Central memory CD8-positive, alpha-beta T cell (primary cell): Measurements from ENCODE around the gene AS3MT.
"Not testable (repeated sequence)": the region's sequence is repeated elsewhere in the genome, so short reads cannot be mapped to it uniquely, and the experiment has no call there.

Source experiments
- ATAC-seq: fragments of 150-1000 bp; cut with Tn5 transposase; replicated peaks from 2 replicates; pipeline ENCODE4 v1.10.0; 2022; ENCODE audit warnings: mild to moderate bottlenecking, moderate FRiP score, moderate number of reproducible peaks; ENCODE audit not compliant: poor library complexity, severe bottlenecking; ENCODE audit errors: extremely low read depth
- DNase-seq, 2 donors: peaks; one replicate each; pipeline ENCODE4 v3.0.0; 2021; ENCODE audit warnings: low spot score in 2 of 2
- H3K27ac Mint-ChIP-seq: one replicate; pipeline ENCODE4 v1.8.0; 2022; ENCODE audit warnings: low read depth, mild to moderate bottlenecking, moderate library complexity, mixed read lengths
- H3K27me3 Mint-ChIP-seq: one replicate; pipeline ENCODE4 v1.8.0; 2022; ENCODE audit warnings: mixed read lengths
- H3K36me3 Mint-ChIP-seq: one replicate; pipeline ENCODE4 v1.8.0; 2022; ENCODE audit warnings: mild to moderate bottlenecking, moderate library complexity, mixed read lengths; ENCODE audit not compliant: insufficient read depth
- H3K4me1 Mint-ChIP-seq: one replicate; pipeline ENCODE4 v1.8.0; 2022; ENCODE audit warnings: mixed read lengths
- H3K4me3 Mint-ChIP-seq: one replicate; pipeline ENCODE4 v1.8.0; 2022; ENCODE audit warnings: mild to moderate bottlenecking, moderate library complexity, mixed read lengths
- H3K9me3 Mint-ChIP-seq: one replicate; pipeline ENCODE4 v1.8.0; 2022; ENCODE audit warnings: mixed read lengths

The AS3MT gene, protein sequence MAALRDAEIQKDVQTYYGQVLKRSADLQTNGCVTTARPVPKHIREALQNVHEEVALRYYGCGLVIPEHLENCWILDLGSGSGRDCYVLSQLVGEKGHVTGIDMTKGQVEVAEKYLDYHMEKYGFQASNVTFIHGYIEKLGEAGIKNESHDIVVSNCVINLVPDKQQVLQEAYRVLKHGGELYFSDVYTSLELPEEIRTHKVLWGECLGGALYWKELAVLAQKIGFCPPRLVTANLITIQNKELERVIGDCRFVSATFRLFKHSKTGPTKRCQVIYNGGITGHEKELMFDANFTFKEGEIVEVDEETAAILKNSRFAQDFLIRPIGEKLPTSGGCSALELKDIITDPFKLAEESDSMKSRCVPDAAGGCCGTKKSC

DNA sequence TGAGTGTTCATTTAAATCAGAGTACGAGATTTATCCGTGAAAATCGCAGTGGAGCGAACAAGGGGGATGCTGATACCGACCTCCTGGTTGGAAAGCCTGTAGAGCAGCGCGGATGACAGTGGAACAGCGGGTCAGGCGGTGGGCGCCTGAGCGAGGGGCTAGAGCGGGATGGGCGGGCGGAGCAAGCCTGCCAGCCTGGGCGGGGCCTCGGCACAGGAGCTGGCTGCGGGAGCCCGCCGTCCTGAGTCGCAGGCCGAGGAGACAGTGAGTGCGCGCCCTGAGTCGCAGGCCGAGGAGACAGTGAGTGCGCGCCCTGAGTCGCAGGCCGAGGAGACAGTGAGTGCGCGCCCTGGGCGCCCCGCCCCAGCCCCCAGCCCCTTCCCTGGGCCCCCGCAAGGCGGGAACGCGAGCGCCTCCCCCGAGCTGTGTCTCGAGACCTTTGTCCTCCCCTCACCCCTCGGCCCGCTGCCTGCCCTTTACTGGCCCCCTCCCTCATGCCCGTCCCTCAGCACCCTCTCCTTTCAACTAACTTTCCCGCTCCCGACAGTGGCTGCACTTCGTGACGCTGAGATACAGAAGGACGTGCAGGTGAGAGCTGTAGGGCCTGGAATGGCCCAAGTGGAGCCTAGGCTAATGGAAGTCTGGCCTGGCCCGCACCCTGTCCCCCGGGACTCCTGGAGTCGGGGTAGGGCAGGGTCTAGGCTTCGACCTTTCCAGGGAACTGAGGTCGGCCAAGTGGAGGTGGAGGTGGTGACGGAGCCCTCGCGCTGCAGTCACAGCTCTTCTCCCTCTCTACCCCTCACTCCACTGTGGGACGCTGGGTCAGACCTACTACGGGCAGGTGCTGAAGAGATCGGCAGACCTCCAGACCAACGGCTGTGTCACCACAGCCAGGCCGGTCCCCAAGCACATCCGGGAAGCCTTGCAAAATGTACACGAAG is at the start of gene AS3MT:
Gene AS3MT (plus strand): TSS at position 213 of the 941 bp plus-strand sequence. CDS start 123 bp downstream, at position 336.
- Mint-ChIP-seq H3K27me3 (peaks cover 27% of the 10 kb centered on the region), H3K36me3 (peaks cover 8% of the 10 kb centered on the region), H3K4me1 (peaks cover 8% of the 10 kb centered on the region), H3K4me3 (peak within 1 kb of the TSS; percentile 5), H3K27ac (no peak within 1 kb of the TSS), H3K9me3 (no peaks in the 10 kb centered on the region)
- no peak for DNase-seq
- no peak for ATAC-seq

DNA sequence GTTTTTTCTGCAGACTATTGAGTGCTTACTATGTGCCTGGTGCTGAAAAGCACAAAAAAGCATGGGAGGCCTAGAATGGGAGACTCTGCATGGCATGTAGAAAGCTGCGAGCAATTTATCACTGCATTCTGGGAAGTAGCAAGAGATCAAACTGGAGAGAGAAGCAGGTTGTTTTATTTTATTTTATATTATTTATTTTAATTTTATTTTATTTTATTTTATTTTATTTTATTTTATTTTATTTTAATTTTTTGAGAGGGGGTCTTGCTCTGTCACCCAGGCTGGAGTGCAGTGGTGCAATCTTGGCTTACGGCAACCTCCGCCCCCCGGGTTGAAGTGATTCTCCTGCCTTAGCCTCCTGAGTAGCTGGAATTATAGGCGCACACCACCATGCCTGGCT is 49.3 kb upstream of the AS3MT start:
- H3K36me3 Mint-ChIP-seq, H3K4me1 Mint-ChIP-seq, ATAC-seq, H3K4me3 Mint-ChIP-seq, H3K9me3 Mint-ChIP-seq, H3K27me3 Mint-ChIP-seq, H3K27ac Mint-ChIP-seq, DNase-seq: not testable (repeated sequence)

DNA sequence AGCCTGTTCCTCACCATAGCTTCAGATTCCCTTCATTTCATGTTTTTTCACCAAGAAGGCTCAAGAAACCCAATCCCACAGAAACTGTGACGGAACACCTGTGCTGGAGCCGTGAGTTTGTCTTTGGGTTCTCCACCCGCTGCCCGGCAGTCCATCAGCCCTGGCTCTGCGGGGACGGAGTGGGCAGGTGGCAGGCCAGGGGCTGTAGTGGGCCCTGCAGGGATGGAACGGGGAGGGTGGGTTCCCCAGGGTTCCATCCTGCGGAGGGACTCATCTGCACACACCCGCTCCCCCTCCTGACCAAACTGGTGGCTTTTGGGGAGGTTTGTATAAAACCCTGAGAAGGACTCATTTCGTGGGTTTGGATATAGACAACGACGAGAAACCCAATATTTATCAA is 47.0 kb upstream of the AS3MT start:
- ATAC-seq (no peak), DNase-seq (no peak)
- Mint-ChIP-seq H3K36me3 (no peaks in the 10 kb centered on the region), H3K9me3 (no peaks in the 10 kb centered on the region), H3K4me3 (no peak overlapping the region), H3K4me1 (no peaks in the 10 kb centered on the region), H3K27ac (peak overlapping the region; percentile 29), H3K27me3 (no peaks in the 10 kb centered on the region)

DNA sequence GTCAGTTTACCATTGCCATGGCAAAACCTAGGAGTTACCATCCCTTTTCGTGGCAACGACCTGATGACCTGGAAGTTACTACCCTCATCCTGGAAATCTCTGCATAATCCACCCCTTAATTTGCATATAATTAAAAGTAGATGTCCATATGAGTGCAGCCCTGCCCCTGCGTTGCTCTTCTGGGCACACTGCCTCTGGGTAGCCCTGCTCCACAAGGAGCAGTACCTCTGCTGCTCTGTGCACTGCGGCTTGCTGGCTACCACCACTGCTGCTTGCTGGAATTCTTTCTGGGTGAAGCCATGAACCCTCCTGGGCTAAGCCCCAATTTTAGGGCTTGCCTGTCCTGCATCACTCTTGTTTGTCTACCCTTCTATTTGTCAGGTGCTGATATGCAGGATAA is 44.6 kb upstream of the AS3MT start:
- ATAC-seq = no peak
- Mint-ChIP-seq H3K36me3 (no peaks in the 10 kb centered on the region), H3K27me3 (no peaks in the 10 kb centered on the region), H3K4me1 (no peaks in the 10 kb centered on the region), H3K27ac (no peak overlapping the region), H3K9me3 (no peaks in the 10 kb centered on the region), H3K4me3 (no peak overlapping the region)
- DNase-seq = no peak

DNA sequence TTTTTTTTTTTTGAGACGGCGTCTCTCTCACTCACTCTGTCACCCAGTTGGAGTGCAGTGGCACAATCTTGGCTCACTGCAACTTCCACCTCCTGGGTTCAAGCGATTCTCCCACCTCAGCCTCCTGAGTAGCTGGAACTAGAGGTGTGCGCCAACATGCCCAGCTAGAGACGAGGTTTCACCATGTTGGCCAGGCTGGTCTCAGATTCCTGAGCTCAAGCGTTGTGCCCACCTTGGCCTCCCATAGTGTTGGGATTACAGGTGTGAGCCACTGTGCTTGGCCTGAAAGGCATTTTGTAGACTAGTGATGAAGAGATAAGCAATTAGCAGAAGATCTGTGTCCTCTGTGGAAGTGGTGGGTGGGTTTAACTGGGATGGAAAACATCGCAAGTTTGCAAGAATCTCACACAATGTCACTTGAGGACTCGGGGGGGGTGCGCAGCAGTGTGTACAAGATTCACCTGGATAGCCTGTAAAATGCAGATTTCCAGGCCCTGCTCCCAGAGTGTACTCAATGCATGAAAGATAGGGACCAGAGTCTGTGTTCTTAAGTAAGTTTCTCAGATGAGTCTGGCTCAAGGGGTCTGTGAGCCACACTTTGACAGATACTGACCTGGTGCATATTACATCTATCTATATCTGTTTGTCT is 43.0 kb upstream of the AS3MT start:
- Mint-ChIP-seq H3K4me1 (no peaks in the 10 kb centered on the region), H3K27ac (no peak overlapping the region), H3K4me3 (no peak overlapping the region), H3K9me3 (no peaks in the 10 kb centered on the region), H3K36me3 (no peaks in the 10 kb centered on the region), H3K27me3 (no peaks in the 10 kb centered on the region)
- DNase-seq (no peak), ATAC-seq (no peak)

DNA sequence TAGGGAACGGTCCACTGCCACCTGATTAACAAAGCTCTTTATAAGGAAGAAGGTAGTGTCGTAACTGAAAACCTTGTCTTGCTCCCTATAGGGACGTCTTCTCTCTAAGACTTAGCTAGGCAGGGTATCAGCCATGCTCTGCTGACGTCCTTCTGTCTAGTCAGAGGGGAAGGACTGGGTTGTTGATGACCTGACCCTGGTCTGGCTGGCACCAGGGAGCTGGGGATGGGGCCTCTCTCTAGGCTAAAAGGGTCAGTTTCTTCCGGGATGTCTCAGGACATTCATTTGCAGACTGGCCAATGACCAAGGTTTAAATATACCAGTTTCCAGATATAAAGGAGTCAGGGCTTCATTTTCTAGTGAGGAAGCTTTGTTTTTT is 41.7 kb upstream of the AS3MT start:
- Mint-ChIP-seq H3K9me3 (no peaks in the 10 kb centered on the region), H3K4me3 (no peak overlapping the region), H3K27me3 (no peaks in the 10 kb centered on the region), H3K36me3 (no peaks in the 10 kb centered on the region), H3K4me1 (no peaks in the 10 kb centered on the region), H3K27ac (no peak overlapping the region)
- no peak for DNase-seq
- ATAC-seq = no peak

DNA sequence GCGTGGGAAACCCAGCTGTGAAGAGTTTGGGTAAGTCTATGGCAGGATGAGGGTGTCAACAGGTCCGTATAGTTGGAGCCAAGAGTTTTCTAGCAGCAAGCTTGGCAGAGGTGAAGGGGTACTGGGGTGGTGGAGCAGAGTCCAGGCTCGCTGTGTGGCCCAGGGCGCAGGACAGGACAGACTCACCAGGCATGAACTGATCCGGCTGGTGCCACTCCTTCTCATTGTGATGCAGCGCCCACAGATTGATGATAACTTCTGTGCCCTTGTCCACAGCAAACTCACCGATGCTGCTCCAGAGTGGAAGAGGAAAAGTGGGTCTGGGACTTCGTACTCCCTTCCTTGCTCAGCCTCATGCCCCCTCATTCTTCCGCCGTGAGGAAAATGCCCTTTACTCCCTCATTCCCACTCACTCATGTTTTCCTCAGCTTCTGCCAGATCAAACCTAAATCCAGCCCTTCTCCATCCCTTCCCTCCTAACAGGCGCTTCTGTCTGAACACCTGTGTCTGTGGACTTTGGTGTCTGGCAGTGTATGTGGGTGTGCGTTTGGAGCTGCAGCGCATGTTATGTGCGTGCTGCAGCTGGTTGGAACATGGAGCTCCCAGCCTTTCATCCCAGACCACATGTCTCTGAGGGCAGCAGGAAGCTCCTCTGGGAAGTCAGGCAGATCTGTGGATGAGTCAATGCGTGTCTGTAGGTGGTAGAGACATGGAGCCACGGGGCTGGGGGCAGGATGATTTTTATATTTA is 37.8 kb upstream of the AS3MT start:
- Mint-ChIP-seq H3K36me3 (peaks cover 1% of the 10 kb centered on the region), H3K27me3 (peaks cover 7% of the 10 kb centered on the region), H3K4me1 (peaks cover 5% of the 10 kb centered on the region), H3K4me3 (no peak overlapping the region), H3K27ac (no peak overlapping the region), H3K9me3 (no peaks in the 10 kb centered on the region)
- ATAC-seq (no peak), DNase-seq (no peak)

DNA sequence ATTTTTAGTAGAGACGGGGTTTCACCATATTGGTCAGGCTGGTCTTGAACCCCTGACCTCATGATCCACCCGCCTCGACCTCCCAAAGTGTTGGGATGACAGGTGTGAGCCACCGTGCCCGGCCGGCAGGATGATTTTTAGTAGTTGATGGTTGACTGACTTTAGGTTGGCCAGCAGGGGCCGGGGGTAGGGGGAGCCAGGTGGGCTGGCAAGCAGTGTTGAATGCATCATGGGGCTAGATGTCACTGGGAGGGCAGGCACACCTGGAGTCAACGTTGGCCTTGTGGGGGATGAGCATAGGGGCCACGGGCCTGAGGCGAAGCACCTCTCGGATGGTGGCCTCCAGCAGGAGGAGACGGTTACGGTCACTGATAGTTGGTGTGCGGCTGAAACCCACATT is 37.0 kb upstream of the AS3MT start:
- Mint-ChIP-seq H3K36me3 (peaks cover 1% of the 10 kb centered on the region), H3K9me3 (no peaks in the 10 kb centered on the region), H3K27ac (no peak overlapping the region), H3K4me3 (no peak overlapping the region), H3K27me3 (peaks cover 9% of the 10 kb centered on the region), H3K4me1 (peaks cover 5% of the 10 kb centered on the region)
- no peak for DNase-seq
- ATAC-seq = no peak

DNA sequence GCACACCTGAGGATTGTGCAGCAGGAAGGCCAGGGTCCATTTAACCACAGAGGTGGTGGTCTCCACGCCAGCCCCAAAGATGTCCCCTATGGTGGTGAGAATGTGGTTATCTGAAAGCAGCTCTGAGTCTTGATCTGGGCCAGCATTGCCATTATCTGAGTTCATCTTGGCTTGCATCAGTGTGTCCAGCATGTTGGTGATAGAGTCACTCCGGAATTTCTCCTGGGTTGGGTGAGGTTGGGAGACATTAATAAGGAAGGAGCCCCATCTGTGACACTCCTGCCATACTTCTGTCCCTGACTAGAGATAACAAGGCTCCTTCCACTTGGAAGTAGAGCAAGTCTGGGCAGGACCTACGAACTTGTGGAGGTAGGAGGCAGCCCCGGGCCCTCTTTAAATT is 36.3 kb upstream of the AS3MT start:
- ATAC-seq = no peak
- Mint-ChIP-seq H3K27ac (no peak overlapping the region), H3K9me3 (peaks cover 6% of the 10 kb centered on the region), H3K4me3 (no peak overlapping the region), H3K27me3 (peaks cover 16% of the 10 kb centered on the region), H3K4me1 (peaks cover 5% of the 10 kb centered on the region), H3K36me3 (peaks cover 1% of the 10 kb centered on the region)
- no peak for DNase-seq

DNA sequence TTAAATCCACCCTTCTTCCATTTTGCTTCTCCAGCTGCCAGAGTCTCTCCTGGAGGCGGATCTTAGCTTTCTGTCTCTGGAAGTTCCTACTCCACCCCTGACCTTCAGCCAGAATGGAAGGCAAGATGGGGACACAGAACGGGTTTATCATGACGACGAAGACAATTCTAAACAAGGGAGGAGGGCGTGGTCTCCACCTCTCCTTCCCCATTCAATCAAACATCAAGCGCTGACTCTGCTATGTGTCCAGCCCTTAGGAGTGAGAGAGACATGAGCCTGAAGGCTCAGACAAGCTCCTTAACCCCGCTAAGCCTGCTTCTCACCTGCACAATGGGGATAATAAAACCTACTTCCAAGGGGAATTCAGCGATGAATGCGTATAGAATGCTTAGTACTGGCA is 35.1 kb upstream of the AS3MT start:
- ATAC-seq = no peak
- Mint-ChIP-seq H3K4me1 (peaks cover 5% of the 10 kb centered on the region), H3K4me3 (no peak overlapping the region), H3K36me3 (peaks cover 1% of the 10 kb centered on the region), H3K27me3 (peaks cover 28% of the 10 kb centered on the region), H3K9me3 (peaks cover 10% of the 10 kb centered on the region), H3K27ac (no peak overlapping the region)
- DNase-seq = no peak

DNA sequence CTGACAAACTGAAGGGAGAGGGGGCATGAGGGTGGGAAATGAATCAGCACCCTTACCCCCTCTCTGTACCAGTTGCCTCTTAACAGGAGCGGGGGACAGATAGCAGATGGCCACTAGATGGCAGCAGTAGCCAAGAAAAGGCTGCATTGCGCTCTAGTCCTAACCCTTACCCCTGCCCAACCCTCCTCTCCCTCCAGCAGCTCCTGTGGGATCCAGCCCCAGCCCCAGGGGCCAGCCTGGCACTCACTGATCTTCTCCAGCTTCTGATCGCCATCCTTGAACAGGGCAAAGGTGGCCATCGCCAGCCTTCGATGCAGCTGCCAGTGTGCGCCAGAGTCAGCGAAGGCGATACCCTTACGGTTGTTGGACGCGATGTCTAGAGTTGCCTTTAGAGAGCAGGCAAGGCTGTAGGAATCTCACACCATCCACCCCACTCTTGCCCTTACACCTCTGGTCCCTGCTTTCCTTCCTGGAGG is 34.2 kb upstream of the AS3MT start:
- Mint-ChIP-seq H3K4me3 (no peak overlapping the region), H3K4me1 (peaks cover 5% of the 10 kb centered on the region), H3K27ac (no peak overlapping the region), H3K27me3 (peaks cover 37% of the 10 kb centered on the region), H3K9me3 (peaks cover 10% of the 10 kb centered on the region), H3K36me3 (peaks cover 1% of the 10 kb centered on the region)
- DNase-seq (peak; percentile 50 to 66), ATAC-seq (peak; percentile 62)

DNA sequence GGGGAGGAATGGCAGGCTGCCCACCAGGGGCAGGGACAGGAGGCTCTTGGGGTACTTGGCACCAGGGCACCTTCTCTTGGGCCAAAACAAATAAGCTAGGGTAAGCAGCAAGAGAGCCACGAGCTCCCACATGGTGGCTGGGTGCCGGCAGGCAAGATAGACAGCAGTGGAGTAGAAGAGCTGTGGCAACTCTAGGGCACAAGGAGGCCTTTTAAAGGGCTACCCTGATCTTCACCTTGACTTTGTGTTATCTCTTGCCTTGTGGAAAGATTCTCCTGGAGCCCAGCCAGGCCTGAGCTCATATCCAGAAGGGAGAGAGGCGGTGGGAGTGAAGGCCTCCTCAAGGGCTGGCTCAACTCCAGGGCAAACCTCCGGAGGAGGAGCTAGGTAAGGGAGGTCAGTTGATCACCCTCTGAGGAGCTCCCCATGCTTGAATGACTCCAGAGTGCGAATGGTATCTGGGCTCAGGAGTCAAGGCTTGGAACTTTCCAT is 32.0 kb upstream of the AS3MT start, which contains the start of gene CYP17A1:
Gene CYP17A1 (minus strand): TSS at position 184 of the 492 bp plus-strand sequence. CDS start 52 bp downstream, at position 132.
- DNase-seq = no peak
- no peak within 1 kb of the TSS for H3K27ac Mint-ChIP-seq
- H3K4me1 Mint-ChIP-seq = peaks cover 5% of the 10 kb centered on the region
- H3K9me3 Mint-ChIP-seq = peaks cover 10% of the 10 kb centered on the region
- ATAC-seq = no peak
- H3K27me3 Mint-ChIP-seq = peaks cover 54% of the 10 kb centered on the region
- no peak within 1 kb of the TSS for H3K4me3 Mint-ChIP-seq
- H3K36me3 Mint-ChIP-seq = peaks cover 1% of the 10 kb centered on the region
